ENCODE data around the gene GALNT9.

The GALNT9 gene

DNA sequence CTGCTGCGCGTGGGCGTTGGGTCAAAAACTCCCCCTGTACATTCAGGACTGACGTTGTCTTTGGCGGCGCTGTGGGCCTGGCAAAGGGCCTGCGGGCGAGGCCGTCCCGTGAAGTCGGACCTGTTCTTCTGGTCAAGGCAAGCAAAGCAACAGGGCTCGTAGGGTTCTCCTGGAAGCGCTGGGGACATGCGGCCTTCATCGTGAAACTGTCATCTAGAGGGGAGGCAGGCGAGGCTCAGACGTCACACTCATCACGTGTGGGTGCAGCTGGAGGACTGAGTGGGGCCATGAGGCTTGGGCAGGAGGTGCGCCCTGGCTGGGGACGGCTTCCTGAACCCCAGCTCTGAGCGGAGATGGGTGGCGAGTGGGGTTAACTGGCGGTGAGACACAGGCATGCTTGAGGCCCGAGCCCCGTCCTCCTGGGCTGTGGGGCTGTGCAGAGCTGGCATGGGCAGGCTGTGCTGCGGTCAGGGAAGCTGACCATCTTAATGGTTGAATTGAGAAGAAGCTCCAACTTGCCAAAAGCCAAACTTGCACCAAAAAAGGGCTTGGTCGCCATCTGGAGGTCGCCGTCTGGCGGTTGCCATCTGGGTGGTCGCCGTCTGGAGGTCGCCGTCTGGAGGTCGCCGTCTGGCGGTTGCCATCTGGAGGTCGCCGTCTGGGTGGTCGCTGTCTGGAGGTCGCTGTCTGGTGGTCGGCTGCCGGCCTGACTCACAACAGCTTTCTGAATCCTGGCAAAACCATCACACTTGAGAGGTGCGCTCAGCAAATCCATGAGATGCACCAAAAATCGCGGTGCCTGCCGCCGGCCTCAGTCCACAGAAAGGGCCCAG, 119.0 kb downstream of the GALNT9 start:
- H3K4me3 ChIP-seq (replicated peaks in 1 of 2; ENCODE audit: low read depth in 2 of 2, low read length in 2 of 2) = no peak overlapping the region
- TF ChIP-seq, protein P1, sequence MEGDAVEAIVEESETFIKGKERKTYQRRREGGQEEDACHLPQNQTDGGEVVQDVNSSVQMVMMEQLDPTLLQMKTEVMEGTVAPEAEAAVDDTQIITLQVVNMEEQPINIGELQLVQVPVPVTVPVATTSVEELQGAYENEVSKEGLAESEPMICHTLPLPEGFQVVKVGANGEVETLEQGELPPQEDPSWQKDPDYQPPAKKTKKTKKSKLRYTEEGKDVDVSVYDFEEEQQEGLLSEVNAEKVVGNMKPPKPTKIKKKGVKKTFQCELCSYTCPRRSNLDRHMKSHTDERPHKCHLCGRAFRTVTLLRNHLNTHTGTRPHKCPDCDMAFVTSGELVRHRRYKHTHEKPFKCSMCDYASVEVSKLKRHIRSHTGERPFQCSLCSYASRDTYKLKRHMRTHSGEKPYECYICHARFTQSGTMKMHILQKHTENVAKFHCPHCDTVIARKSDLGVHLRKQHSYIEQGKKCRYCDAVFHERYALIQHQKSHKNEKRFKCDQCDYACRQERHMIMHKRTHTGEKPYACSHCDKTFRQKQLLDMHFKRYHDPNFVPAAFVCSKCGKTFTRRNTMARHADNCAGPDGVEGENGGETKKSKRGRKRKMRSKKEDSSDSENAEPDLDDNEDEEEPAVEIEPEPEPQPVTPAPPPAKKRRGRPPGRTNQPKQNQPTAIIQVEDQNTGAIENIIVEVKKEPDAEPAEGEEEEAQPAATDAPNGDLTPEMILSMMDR (IDR thresholded peaks at IDR 0.05; ENCODE audit: low read depth, low read length) = no peak
- DNase-seq (ENCODE audit: low read depth in 2 of 2) = no peak

DNA sequence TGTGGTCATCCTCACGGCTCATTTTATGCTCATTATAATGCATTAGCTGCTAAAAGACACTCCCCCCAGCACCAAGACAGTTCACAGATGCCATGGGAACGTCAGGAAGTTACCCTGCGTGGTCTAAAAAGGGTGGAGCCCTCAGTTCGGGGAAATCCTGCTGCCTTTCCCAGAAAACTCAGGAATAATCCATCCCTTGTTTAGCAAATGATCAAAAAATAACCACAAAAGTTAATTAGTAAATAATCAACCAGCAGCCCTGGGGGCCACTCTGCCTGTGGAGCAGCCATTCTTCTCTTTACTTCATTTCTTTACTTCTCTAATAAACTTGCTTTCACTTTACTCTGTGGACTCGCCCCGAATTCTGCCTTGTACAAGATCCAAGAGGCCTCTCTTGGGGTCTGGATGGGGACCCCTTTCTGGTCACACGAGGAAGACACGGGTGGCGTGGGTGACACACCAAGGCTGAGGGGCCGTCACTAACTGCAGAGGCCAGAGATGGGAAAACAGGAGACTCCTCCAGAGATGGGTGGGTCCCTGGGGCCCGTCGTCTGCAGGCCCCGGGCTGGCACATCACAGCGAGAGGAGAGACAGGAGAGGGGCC, 119.7 kb downstream of the GALNT9 start:
- H3K4me3 ChIP-seq (replicated peaks in 1 of 2; ENCODE audit: low read depth in 2 of 2, low read length in 2 of 2) = no peak overlapping the region
- no peak for DNase-seq (ENCODE audit: low read depth in 2 of 2)
- TF ChIP-seq, protein P1 (IDR thresholded peaks at IDR 0.05; ENCODE audit: low read depth, low read length) = no peak

DNA sequence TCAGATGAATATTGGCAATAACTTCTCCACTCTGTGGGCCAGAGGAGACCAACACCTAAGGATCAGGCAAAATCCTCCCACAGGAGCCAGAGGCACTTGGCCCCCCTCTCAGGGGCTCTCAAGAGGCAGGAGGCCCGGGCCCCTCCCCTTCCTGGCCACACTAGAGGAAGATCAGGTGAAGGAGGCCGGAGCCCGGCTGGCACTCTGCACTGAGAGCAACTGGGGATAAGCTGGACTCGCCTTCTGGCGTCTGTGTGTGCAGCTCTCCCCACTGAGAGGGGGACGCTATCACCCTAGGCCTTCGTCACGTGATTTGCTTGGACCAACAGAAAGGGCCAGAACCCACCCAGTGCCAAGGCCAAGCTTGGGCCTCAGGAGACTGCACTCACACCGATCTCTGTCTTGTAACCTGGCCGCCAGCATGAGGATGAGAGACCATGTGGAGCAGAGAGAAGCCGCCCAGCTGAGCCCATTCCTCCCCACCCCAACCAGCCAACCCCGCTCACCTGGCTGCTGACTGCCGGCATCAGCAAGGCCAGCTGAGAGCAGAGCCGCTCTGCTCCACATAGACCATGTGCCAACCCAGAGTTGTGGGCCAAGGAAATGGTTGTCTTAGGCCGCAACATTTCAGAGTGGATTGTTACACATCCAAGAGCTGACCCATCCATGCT, 121.1 kb downstream of the GALNT9 start:
- no peak for DNase-seq (ENCODE audit: low read depth in 2 of 2)
- H3K4me3 ChIP-seq (replicated peaks in 1 of 2; ENCODE audit: low read depth in 2 of 2, low read length in 2 of 2) = no peak overlapping the region
- TF ChIP-seq, protein P1 (IDR thresholded peaks at IDR 0.05; ENCODE audit: low read depth, low read length) = no peak

DNA sequence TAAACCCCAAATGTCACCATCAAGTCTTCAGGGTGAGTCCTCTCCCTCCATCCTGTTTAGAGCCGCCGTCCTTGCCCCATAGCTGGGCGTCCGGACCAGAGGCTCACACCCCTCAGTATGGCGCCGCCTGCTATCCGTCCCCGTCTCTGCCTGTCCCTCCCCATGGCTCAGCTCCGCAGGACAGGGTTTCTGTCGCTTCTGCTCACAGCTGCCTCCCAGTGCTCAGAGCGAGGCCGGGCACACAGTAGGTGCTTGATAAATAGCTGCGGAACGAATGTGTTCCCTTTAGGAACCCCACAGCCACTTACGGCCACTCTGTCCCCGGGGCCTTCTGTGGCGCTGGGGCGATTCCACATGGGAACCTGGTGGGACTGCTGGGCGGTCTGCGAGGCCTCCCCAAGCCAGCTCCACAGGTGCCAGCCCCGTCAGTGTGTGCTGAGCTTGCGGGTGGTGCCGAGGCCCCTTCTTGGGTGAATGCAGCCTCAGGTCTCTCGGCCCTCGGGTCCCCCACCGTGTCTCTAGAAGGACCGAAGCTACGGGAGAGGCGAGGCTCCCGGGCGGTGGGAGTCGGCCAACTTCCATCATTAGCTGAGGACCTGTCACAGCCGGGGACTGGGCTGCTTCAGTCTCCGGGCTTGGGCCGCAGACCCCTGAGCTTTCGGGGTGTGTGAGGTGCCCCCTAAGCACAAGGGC, 122.2 kb downstream of the GALNT9 start:
- TF ChIP-seq, protein P1 (IDR thresholded peaks at IDR 0.05; ENCODE audit: low read depth, low read length) = no peak
- DNase-seq (ENCODE audit: low read depth in 2 of 2) = no peak
- H3K4me3 ChIP-seq (replicated peaks in 1 of 2; ENCODE audit: low read depth in 2 of 2, low read length in 2 of 2) = no peak overlapping the region

DNA sequence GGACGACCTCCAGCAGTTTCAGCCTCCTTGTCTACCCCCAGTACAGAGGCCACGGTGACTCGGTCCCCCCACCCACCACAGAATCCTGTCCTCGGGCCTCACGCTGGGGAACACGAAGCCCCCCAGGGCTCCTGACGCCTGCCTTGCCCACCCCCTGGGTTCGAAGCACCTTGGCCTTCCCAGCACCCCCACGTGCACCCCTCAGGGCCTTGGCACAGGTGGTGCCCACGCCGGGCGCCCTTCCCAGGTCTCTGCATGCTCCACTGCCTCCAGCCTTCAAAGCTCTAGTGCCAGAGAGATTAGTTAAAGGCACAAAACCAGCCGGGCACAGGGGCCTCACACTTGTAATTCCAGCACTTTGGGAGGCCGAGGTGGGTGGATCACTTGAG, 123.3 kb downstream of the GALNT9 start:
- no peak for DNase-seq (ENCODE audit: low read depth in 2 of 2)
- TF ChIP-seq, protein P1 (IDR thresholded peaks at IDR 0.05; ENCODE audit: low read depth, low read length) = no peak
- H3K4me3 ChIP-seq (replicated peaks in 1 of 2; ENCODE audit: low read depth in 2 of 2, low read length in 2 of 2) = no peak overlapping the region

DNA sequence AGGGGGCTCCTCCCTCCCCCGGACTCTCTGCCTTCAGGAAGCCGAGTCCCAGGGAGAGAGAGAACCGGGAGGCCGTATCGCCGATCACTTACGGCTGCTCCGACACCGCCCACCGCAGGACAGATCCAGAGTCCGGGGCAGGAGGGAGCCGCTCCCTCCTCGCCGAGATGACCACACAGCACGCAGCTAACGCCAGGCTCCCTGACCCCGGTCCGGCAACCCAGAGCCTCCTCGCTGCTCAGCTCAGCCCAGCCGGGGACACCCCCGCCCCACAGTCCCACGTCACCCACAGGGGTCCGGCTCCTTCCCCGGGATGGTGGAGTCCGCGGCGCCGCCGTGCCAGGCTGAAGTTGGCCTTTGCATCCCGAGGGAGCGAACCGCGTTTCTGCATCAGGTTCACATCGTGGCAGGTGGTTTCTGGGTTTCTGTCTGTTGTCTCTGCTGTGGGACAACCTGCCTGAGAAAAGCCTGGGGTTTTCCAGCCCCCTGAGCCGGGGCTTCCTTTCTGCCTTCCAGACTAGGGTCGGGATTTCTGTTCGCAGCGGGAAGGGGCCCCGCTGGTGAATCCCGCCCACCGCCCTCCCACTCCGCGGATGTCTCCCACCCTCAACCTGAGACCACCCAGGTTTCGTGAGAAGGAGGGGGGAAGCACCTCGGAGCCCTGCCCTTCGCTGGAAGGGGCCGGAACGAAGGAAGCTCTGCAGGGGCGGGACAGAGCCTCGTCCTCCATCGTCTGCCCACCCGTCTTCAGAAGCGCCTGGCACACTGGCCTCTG, 123.9 kb downstream of the GALNT9 start:
- no peak overlapping the region for H3K4me3 ChIP-seq (replicated peaks in 1 of 2; ENCODE audit: low read depth in 2 of 2, low read length in 2 of 2)
- peak in 1 of 2 donors; percentile 15 for DNase-seq (ENCODE audit: low read depth in 2 of 2)
- TF ChIP-seq, protein P1 (IDR thresholded peaks at IDR 0.05; ENCODE audit: low read depth, low read length) = no peak

All from cardiac fibroblast (primary cell).